NCI-H1105 (cell line): ENCODE measurements around the gene ANO2.

ENCODE experiments used
- DNase-seq: peaks from one replicate; lab custom pipeline; 2025; lab: John Stamatoyannopoulos, UW

The ANO2 gene

GRCh38 chr12:5776091-5776490 lies 169.0 kb downstream of the ANO2 start:
- DNase-seq = no peak

GRCh38 chr12:5773550-5773949 lies 171.5 kb downstream of the ANO2 start:
- DNase-seq = no peak

GRCh38 chr12:5771756-5772155 lies 173.3 kb downstream of the ANO2 start:
- no peak for DNase-seq

- DNase-seq = no peak
Observed at GRCh38 chr12:5770727-5771126, 174.3 kb downstream of the ANO2 start.

- no peak for DNase-seq
Observed at GRCh38 chr12:5768581-5769196, 176.4 kb downstream of the ANO2 start.

GRCh38 chr12:5768171-5768570 lies 176.9 kb downstream of the ANO2 start:
- DNase-seq = no peak

GRCh38 chr12:5758347-5758746 lies 186.7 kb downstream of the ANO2 start:
- no peak for DNase-seq

- no peak for DNase-seq
Observed at GRCh38 chr12:5756338-5756842, 188.7 kb downstream of the ANO2 start.

- DNase-seq = no peak
Observed at GRCh38 chr12:5748027-5748426, 197.0 kb downstream of the ANO2 start.

- no peak for DNase-seq
Observed at GRCh38 chr12:5746917-5747316, 198.1 kb downstream of the ANO2 start.

GRCh38 chr12:5746036-5746908 lies 198.8 kb downstream of the ANO2 start:
- no peak for DNase-seq

- peak; percentile 67 for DNase-seq
Observed at GRCh38 chr12:5745251-5745888, 199.7 kb downstream of the ANO2 start.

- DNase-seq = no peak
Observed at GRCh38 chr12:5742258-5742657, 202.8 kb downstream of the ANO2 start.

GRCh38 chr12:5739917-5740316 lies 205.1 kb downstream of the ANO2 start:
- no peak for DNase-seq

- no peak for DNase-seq
Observed at GRCh38 chr12:5737778-5738177, 207.3 kb downstream of the ANO2 start.

- DNase-seq = no peak
Observed at GRCh38 chr12:5736527-5736926, 208.5 kb downstream of the ANO2 start.

GRCh38 chr12:5736016-5736415 lies 209.0 kb downstream of the ANO2 start:
- no peak for DNase-seq

- DNase-seq = no peak
Observed at GRCh38 chr12:5733916-5734315, 211.1 kb downstream of the ANO2 start.

- no peak for DNase-seq
Observed at GRCh38 chr12:5733136-5733755, 211.8 kb downstream of the ANO2 start.

GRCh38 chr12:5730962-5731361 lies 214.1 kb downstream of the ANO2 start:
- DNase-seq = no peak

GRCh38 chr12:5723711-5724252 lies 221.3 kb downstream of the ANO2 start:
- DNase-seq = no peak

- DNase-seq = no peak
Observed at GRCh38 chr12:5723071-5723470, 222.0 kb downstream of the ANO2 start.
